IMR-90 (cell line): ENCODE data around the gene DCC. TPM values are rescaled to one million over a fixed set of nuclear protein-coding genes. Genes with fewer than 3 reads are reported as not detected.

Experiments used
- ATAC-seq: fragments of 200-7000 bp; cut with Tn5 transposase; 2 replicates; pipeline ENCODE4 v1.9.1; 2020; ENCODE audit warnings: low read depth, mild to moderate bottlenecking, moderate library complexity
- BruUV-seq: library from RNA; stranded (reverse); fragments of 400-500 nt; replicated peaks from 2 replicates; lab custom pipeline; 2021; lab: Mats Ljungman, UMichigan
- CTCF ChIA-PET: fragments of 300-600 bp; formaldehyde crosslinking; extraction: SDS; loops from one replicate; lab custom pipeline; 2021; ENCODE audit warnings: antibody characterized with exemption; lab: Yijun Ruan, JAX
- POLR2A ChIA-PET: fragments of 300-600 bp; sonication (Branson Sonifier 250); formaldehyde crosslinking; loops from one replicate; lab custom pipeline; 2022; ENCODE audit warnings: antibody characterized with exemption; ENCODE audit not compliant: unreplicated experiment; lab: Charles Lee
- DNase-seq: peaks from one replicate; pipeline ENCODE4 v3.0.0; 2013
- H2AFZ ChIP-seq: replicated peaks from 2 replicates; pipeline ENCODE3; 2013; ENCODE audit warnings: low read length, mild to moderate bottlenecking; ENCODE audit not compliant: poor library complexity
- H2AK5ac ChIP-seq: 2 replicates; pipeline ENCODE4 v1.6.1; 2013; ENCODE audit warnings: low read depth, low read length, inconsistent platforms
- H2AK9ac ChIP-seq: replicated peaks from 2 replicates; pipeline ENCODE3; 2013; ENCODE audit warnings: mild to moderate bottlenecking, low read depth, low read length, moderate library complexity; ENCODE audit not compliant: poor library complexity
- H2BK120ac ChIP-seq: 2 replicates; pipeline ENCODE4 v1.6.1; 2013; ENCODE audit warnings: low read depth, low read length, inconsistent platforms
- H2BK15ac ChIP-seq: 3 replicates; pipeline ENCODE4 v1.6.1; 2013; ENCODE audit warnings: low read depth, low read length, inconsistent platforms
- H2BK20ac ChIP-seq: 2 replicates; pipeline ENCODE4 v1.6.1; 2013; ENCODE audit warnings: low read depth, mild to moderate bottlenecking, inconsistent platforms, low read length, moderate library complexity
- H2BK5ac ChIP-seq: 2 replicates; pipeline ENCODE4 v1.6.1; 2013; ENCODE audit warnings: mild to moderate bottlenecking, low read depth, low read length, inconsistent platforms; ENCODE audit not compliant: poor library complexity, severe bottlenecking
- H3K14ac ChIP-seq: replicated peaks from 2 replicates; pipeline ENCODE4 v1.6.1; 2013; ENCODE audit warnings: low read depth, low read length, inconsistent platforms
- H3K18ac ChIP-seq: 2 replicates; pipeline ENCODE4 v1.6.1; 2013; ENCODE audit warnings: low read depth, low read length, control low read depth
- H3K23ac ChIP-seq: 2 replicates; pipeline ENCODE4 v1.6.1; 2013; ENCODE audit warnings: low read depth, low read length, inconsistent platforms
- H3K27ac ChIP-seq: 2 replicates; pipeline ENCODE4 v1.5.1; 2013; ENCODE audit warnings: mild to moderate bottlenecking, control low read depth, low read length; ENCODE audit not compliant: insufficient read depth
- H3K27me3 ChIP-seq: 2 replicates; pipeline ENCODE4 v1.6.1; 2013; ENCODE audit warnings: low read length; ENCODE audit not compliant: control insufficient read depth, insufficient read depth
- H3K36me3 ChIP-seq: 2 replicates; pipeline ENCODE4 v1.6.1; 2013; ENCODE audit warnings: low read length, mixed read lengths; ENCODE audit not compliant: control insufficient read depth, insufficient read depth
- H3K4ac ChIP-seq: 2 replicates; pipeline ENCODE4 v1.6.1; 2013; ENCODE audit warnings: low read depth, low read length, inconsistent platforms
- H3K4me1 ChIP-seq: 2 replicates; pipeline ENCODE4 v1.6.1; 2013; ENCODE audit warnings: low read length, mixed read lengths; ENCODE audit not compliant: control insufficient read depth, insufficient read depth
- H3K4me2 ChIP-seq: 2 replicates; pipeline ENCODE4 v1.6.1; 2013; ENCODE audit warnings: low read depth, mild to moderate bottlenecking, control low read depth, low read length, moderate library complexity
- H3K4me3 ChIP-seq: 2 replicates; pipeline ENCODE4 v1.5.1; 2013; ENCODE audit warnings: low read depth, mild to moderate bottlenecking, control low read depth, low read length, moderate library complexity; ENCODE audit not compliant: insufficient read depth
- H3K56ac ChIP-seq: 2 replicates; pipeline ENCODE4 v1.6.1; 2013; ENCODE audit warnings: low read length, inconsistent platforms; ENCODE audit not compliant: insufficient read depth; ENCODE audit errors: extremely low read depth
- H3K79me1 ChIP-seq, 2 experiments: 2 replicates each; pipeline ENCODE4 v1.6.1; 2013; ENCODE audit warnings: low read length in 2 of 2, inconsistent platforms in 1 of 2, low read depth in 1 of 2
- H3K9ac ChIP-seq: 2 replicates; pipeline ENCODE4 v1.6.1; 2013; ENCODE audit warnings: low read depth, low read length, control low read depth
- H3K9me1 ChIP-seq: 2 replicates; pipeline ENCODE4 v1.6.1; 2013; ENCODE audit warnings: low read length, inconsistent platforms; ENCODE audit not compliant: insufficient read depth
- H3K9me3 ChIP-seq: 2 replicates; pipeline ENCODE4 v1.6.1; 2013; ENCODE audit warnings: low read length; ENCODE audit not compliant: control insufficient read depth, insufficient read depth
- H4K20me1 ChIP-seq: 2 replicates; pipeline ENCODE4 v1.6.1; 2013; ENCODE audit warnings: low read length, inconsistent platforms; ENCODE audit not compliant: insufficient read depth
- H4K5ac ChIP-seq: 2 replicates; pipeline ENCODE4 v1.6.1; 2013; ENCODE audit warnings: mild to moderate bottlenecking, low read depth, low read length, control low read depth
- H4K8ac ChIP-seq, 2 experiments: 2 replicates each; pipeline ENCODE4 v1.6.1; 2013; ENCODE audit warnings: low read depth in 2 of 2, low read length in 2 of 2, control low read depth in 1 of 2, inconsistent platforms in 1 of 2
- H4K91ac ChIP-seq: 2 replicates; pipeline ENCODE4 v1.6.1; 2013; ENCODE audit warnings: low read depth, low read length, inconsistent platforms; ENCODE audit not compliant: insufficient read depth
- BHLHE40 ChIP-seq: fragments of 150-350 bp; IDR thresholded peaks from 2 replicates; pipeline ENCODE4 v1.6.1; 2016; ENCODE audit warnings: mild to moderate bottlenecking, low read depth, low read length
- CEBPB ChIP-seq: IDR thresholded peaks from 2 replicates; pipeline ENCODE4 v1.6.1; 2012; ENCODE audit warnings: low read depth, low read length, improper control_type of control experiment
- CHD1 ChIP-seq: IDR thresholded peaks from 2 replicates; pipeline ENCODE4 v1.6.1; 2012; ENCODE audit warnings: low read depth, low read length, improper control_type of control experiment
- CTCF ChIP-seq: conservative IDR thresholded peaks from 2 replicates; pipeline ENCODE4 v1.5.1; 2012; ENCODE audit warnings: mild to moderate bottlenecking, low read depth, low read length, improper control_type of control experiment
- FOS ChIP-seq: fragments of 150-350 bp; IDR thresholded peaks from 2 replicates; pipeline ENCODE4 v1.6.1; 2016; ENCODE audit warnings: low read depth, low read length
- MAFK ChIP-seq: IDR thresholded peaks from 2 replicates; pipeline ENCODE4 v1.6.1; 2012; ENCODE audit warnings: low read depth, low read length, improper control_type of control experiment
- MAZ ChIP-seq: IDR thresholded peaks from 2 replicates; pipeline ENCODE4 v1.6.1; 2012; ENCODE audit warnings: low read depth, mild to moderate bottlenecking, low read length, improper control_type of control experiment, moderate library complexity, borderline replicate concordance
- MXI1 ChIP-seq: IDR thresholded peaks from 2 replicates; pipeline ENCODE4 v1.6.1; 2012; ENCODE audit warnings: low read depth, mild to moderate bottlenecking, low read length, moderate library complexity, borderline replicate concordance
- NFE2L2 ChIP-seq: fragments of 150-350 bp; IDR thresholded peaks from 2 replicates; pipeline ENCODE4 v1.6.1; 2016; ENCODE audit warnings: low read depth, mild to moderate bottlenecking, low read length
- POLR2A ChIP-seq: IDR thresholded peaks from 2 replicates; pipeline ENCODE4 v1.6.1; 2012; ENCODE audit warnings: mild to moderate bottlenecking, low read depth, low read length
- RAD21 ChIP-seq: IDR thresholded peaks from 2 replicates; pipeline ENCODE4 v1.6.1; 2012; ENCODE audit warnings: low read length, improper control_type of control experiment
- RCOR1 ChIP-seq: IDR thresholded peaks from 2 replicates; pipeline ENCODE4 v1.6.1; 2012; ENCODE audit warnings: mild to moderate bottlenecking, low read length, improper control_type of control experiment; ENCODE audit not compliant: insufficient replicate concordance
- RFX5 ChIP-seq: IDR thresholded peaks from 2 replicates; pipeline ENCODE4 v1.8.0; 2012; ENCODE audit warnings: low read depth, mild to moderate bottlenecking, low read length, moderate library complexity
- SMC3 ChIP-seq: fragments of 150-350 bp; IDR thresholded peaks from 2 replicates; pipeline ENCODE4 v1.6.1; 2016; ENCODE audit warnings: low read depth, mild to moderate bottlenecking, antibody characterized with exemption, low read length, moderate library complexity
- WGBS, 2 experiments: methylation state at CpG; one replicate each; pipeline versions ENCODE4 v1.1.5 to v1.1.7; 2013; ENCODE audit warnings: missing lambda C conversion rate in 2 of 2; ENCODE audit not compliant: insufficient read length in 1 of 2; ENCODE audit errors: extremely low coverage in 2 of 2; 5-methylcytosine and 5-hydroxymethylcytosine counted together
- dilution Hi-C: fragments of 300-500 bp; cut with HindIII; formaldehyde crosslinking; loops from one replicate; pipeline ENCODE4 v1.14.3; 2018; ENCODE audit warnings: low sequenced_read_pairs; ENCODE audit not compliant: unreplicated experiment
- in situ Hi-C: fragments of 300-500 bp; cut with MboI; formaldehyde crosslinking; loops from 3 replicates; pipeline ENCODE4 v1.14.3; 2019; ENCODE audit warnings: low sequenced_read_pairs, inconsistent platforms, mixed read lengths
- intact Hi-C: fragments of 100-400 bp; cut with micrococcal nuclease; formaldehyde crosslinking; loops from 2 replicates; pipeline ENCODE4 v1.10.0; 2022
- polyA plus RNA-seq, 3 experiments: library from polyadenylated mRNA; depleted of rRNA; stranded (reverse); fragments of >200 nt; gene quantifications; 2 replicates each; pipeline ENCODE4 v1.2.3, GENCODE V29; 2012; ENCODE audit warnings: low replicate concordance in 1 of 3
- total RNA-seq: library from RNA; depleted of rRNA; stranded (reverse); fragments of >200 nt; gene quantifications from 2 replicates; pipeline ENCODE4 v1.2.3, GENCODE V29; 2012
- TF ChIP-seq, protein P1 (sequence below): fragments of 150-350 bp; IDR thresholded peaks from 2 replicates; pipeline ENCODE4 v1.6.1; 2017; ENCODE audit warnings: mild to moderate bottlenecking, antibody characterized with exemption, low read length, low read depth
- TF ChIP-seq, protein P2 (sequence below): fragments of 150-350 bp; IDR thresholded peaks from 2 replicates; pipeline ENCODE4 v1.6.1; 2016; ENCODE audit warnings: low read depth, mild to moderate bottlenecking, low read length, moderate library complexity, borderline replicate concordance

DCC gene
- total and polyA plus RNA-seq, 2 of the 4 experiments (the other 2 are of a cell fraction), result 0.31 to 0.54 TPM

- no TSS peak for BruUV-seq
- H3K27ac ChIP-seq, result no peak overlapping the region
Observed at GRCh38 chr18:53382870-53383269, 1042.9 kb downstream of the DCC start.

More at GRCh38 chr18:53382870-53383269, 1042.9 kb downstream of the DCC start:
- ATAC-seq, result no peak
- in situ Hi-C loops (no loop called here), dilution Hi-C loops (no loop called here), intact Hi-C loops (no loop called here)
- Histone ChIP-seq H2AFZ (no peak overlapping the region), H3K4me3 (no peak overlapping the region), H3K14ac (no peak overlapping the region), H3K56ac (no peak overlapping the region), H2BK120ac (no peak overlapping the region), H3K9me1 (no peaks in the 10 kb centered on the region), H2AK5ac (no peak overlapping the region), H3K36me3 (no peaks in the 10 kb centered on the region), H3K4ac (no peak overlapping the region), H3K9ac (no peak overlapping the region), H4K20me1 (no peaks in the 10 kb centered on the region), H3K18ac (no peak overlapping the region), H3K4me1 (no peaks in the 10 kb centered on the region), H2BK5ac (no peak overlapping the region), H4K91ac (no peak overlapping the region), H3K4me2 (no peak overlapping the region), H3K79me1 (no peaks in the 10 kb centered on the region), H3K23ac (no peak overlapping the region), H3K27me3 (no peaks in the 10 kb centered on the region), H2BK20ac (no peak overlapping the region), H2BK15ac (no peak overlapping the region), H4K5ac (no peak overlapping the region), H2AK9ac (no peak overlapping the region), H4K8ac (no peak overlapping the region), H3K9me3 (peaks cover 2% of the 10 kb centered on the region; the same call in 1 of the 2 replicates)
- WGBS, 2 experiments, result no CpG with 5 or more reads among the region's 1 CpG
- CTCF ChIA-PET, result no interaction called here
- no peak for TF ChIP-seq POLR2A
- no peak for TF ChIP-seq CEBPB
- no peak for TF ChIP-seq NFE2L2
- TF ChIP-seq SMC3, result no peak
- no peak for TF ChIP-seq CTCF
- no peak for TF ChIP-seq RCOR1
- no peak for TF ChIP-seq MAFK
- no peak for TF ChIP-seq CHD1
- TF ChIP-seq BHLHE40, result no peak
- TF ChIP-seq, protein P1, sequence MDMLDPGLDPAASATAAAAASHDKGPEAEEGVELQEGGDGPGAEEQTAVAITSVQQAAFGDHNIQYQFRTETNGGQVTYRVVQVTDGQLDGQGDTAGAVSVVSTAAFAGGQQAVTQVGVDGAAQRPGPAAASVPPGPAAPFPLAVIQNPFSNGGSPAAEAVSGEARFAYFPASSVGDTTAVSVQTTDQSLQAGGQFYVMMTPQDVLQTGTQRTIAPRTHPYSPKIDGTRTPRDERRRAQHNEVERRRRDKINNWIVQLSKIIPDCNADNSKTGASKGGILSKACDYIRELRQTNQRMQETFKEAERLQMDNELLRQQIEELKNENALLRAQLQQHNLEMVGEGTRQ, result no peak
- TF ChIP-seq MXI1, result no peak
- no peak for TF ChIP-seq RAD21
- TF ChIP-seq FOS, result no peak
- TF ChIP-seq, protein P2, sequence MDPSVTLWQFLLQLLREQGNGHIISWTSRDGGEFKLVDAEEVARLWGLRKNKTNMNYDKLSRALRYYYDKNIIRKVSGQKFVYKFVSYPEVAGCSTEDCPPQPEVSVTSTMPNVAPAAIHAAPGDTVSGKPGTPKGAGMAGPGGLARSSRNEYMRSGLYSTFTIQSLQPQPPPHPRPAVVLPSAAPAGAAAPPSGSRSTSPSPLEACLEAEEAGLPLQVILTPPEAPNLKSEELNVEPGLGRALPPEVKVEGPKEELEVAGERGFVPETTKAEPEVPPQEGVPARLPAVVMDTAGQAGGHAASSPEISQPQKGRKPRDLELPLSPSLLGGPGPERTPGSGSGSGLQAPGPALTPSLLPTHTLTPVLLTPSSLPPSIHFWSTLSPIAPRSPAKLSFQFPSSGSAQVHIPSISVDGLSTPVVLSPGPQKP, result no peak
- TF ChIP-seq MAZ, result no peak
- TF ChIP-seq RFX5, result no peak
- POLR2A ChIA-PET, result no interaction called here
- no peak for DNase-seq
